OCI-LY7 (cell line): ENCODE data around the gene ZNF423. TPM values are rescaled to one million over a fixed set of nuclear protein-coding genes. Genes with fewer than 3 reads are reported as not detected.

Experiments
- BruUV-seq: library from RNA; stranded (reverse); fragments of 400-500 nt; replicated peaks from 2 replicates; lab custom pipeline; 2021; lab: Mats Ljungman, UMichigan
- CTCF ChIA-PET: fragments of 300-600 bp; sonication (Branson Sonifier 250); formaldehyde crosslinking; loops from one replicate; lab custom pipeline; 2022; ENCODE audit warnings: antibody characterized with exemption; ENCODE audit not compliant: unreplicated experiment; lab: Charles Lee
- POLR2A ChIA-PET: fragments of 300-600 bp; sonication (Branson Sonifier 250); formaldehyde crosslinking; loops from one replicate; lab custom pipeline; 2022; ENCODE audit warnings: antibody characterized with exemption; lab: Charles Lee
- DNase-seq: peaks from one replicate; pipeline ENCODE4 v3.0.0-alpha.2; 2015; ENCODE audit warnings: low spot score
- H2AFZ ChIP-seq: fragments of 200-600 bp; sonication (generic), shearing (Covaris generic); 2 replicates; pipeline ENCODE4 v1.6.1; 2014; ENCODE audit warnings: mild to moderate bottlenecking, antibody characterized with exemption, low read length, moderate library complexity
- H3K27ac ChIP-seq: fragments of 200-600 bp; sonication (generic); 2 replicates; pipeline ENCODE4 v1.5.1; 2014; ENCODE audit warnings: mixed run types, low read depth, mild to moderate bottlenecking, moderate library complexity, low read length, inconsistent platforms; ENCODE audit not compliant: poor library complexity, severe bottlenecking
- H3K36me3 ChIP-seq: fragments of 200-600 bp; sonication (generic); 2 replicates; pipeline ENCODE4 v1.6.1; 2014; ENCODE audit warnings: mild to moderate bottlenecking, antibody characterized with exemption, low read length, moderate library complexity, mixed read lengths; ENCODE audit not compliant: insufficient read depth
- H3K4me1 ChIP-seq: fragments of 200-600 bp; sonication (generic); 2 replicates; pipeline ENCODE4 v1.5.1; 2014; ENCODE audit warnings: mild to moderate bottlenecking, low read length; ENCODE audit not compliant: insufficient read depth, poor library complexity, severe bottlenecking
- H3K4me2 ChIP-seq: fragments of 200-600 bp; sonication (generic); 2 replicates; pipeline ENCODE4 v1.6.1; 2014; ENCODE audit warnings: mild to moderate bottlenecking, low read length
- H3K4me3 ChIP-seq: fragments of 200-600 bp; sonication (generic); 2 replicates; pipeline ENCODE4 v1.5.1; 2014; ENCODE audit warnings: mild to moderate bottlenecking, low read depth, low read length; ENCODE audit not compliant: poor library complexity, severe bottlenecking
- H3K79me2 ChIP-seq: fragments of 200-600 bp; sonication (generic); 2 replicates; pipeline ENCODE4 v1.6.1; 2016; ENCODE audit warnings: low read depth, mild to moderate bottlenecking, low read length, moderate library complexity, mixed read lengths; ENCODE audit not compliant: insufficient read depth
- H3K9me2 ChIP-seq: fragments of 200-600 bp; sonication (generic); 2 replicates; pipeline ENCODE4 v1.6.1; 2016; ENCODE audit warnings: mild to moderate bottlenecking, low read length, mixed read lengths; ENCODE audit not compliant: insufficient read depth
- H3K9me3 ChIP-seq: fragments of 200-600 bp; sonication (generic); 2 replicates; pipeline ENCODE4 v1.6.1; 2014; ENCODE audit warnings: mild to moderate bottlenecking, mixed run types, low read length, mixed read lengths
- H4K20me1 ChIP-seq: fragments of 200-600 bp; sonication (generic); 2 replicates; pipeline ENCODE4 v1.6.1; 2014; ENCODE audit warnings: mild to moderate bottlenecking, antibody characterized with exemption, low read length, moderate library complexity, mixed read lengths; ENCODE audit not compliant: insufficient read depth
- EZH2phosphoT487 ChIP-seq: fragments of 200-600 bp; sonication (generic); IDR thresholded peaks from 2 replicates; pipeline ENCODE4 v1.6.1; 2018; ENCODE audit warnings: low read depth, borderline replicate concordance, mild to moderate bottlenecking, mixed run types, antibody characterized with exemption, low read length, moderate library complexity, mixed read lengths
- intact Hi-C: fragments of 100-400 bp; cut with micrococcal nuclease; formaldehyde crosslinking; loops from one replicate; pipeline ENCODE4 v1.10.0; 2022; ENCODE audit not compliant: unreplicated experiment
- total RNA-seq, 2 experiments: library from RNA; depleted of rRNA in 1 of 2; stranded (reverse); fragments of >200 nt in 1 of 2; shearing (Covaris generic) in 1 of 2; gene quantifications; 2 replicates each; pipeline ENCODE4 v1.2.3, GENCODE V29; 2014 to 2022
- TF ChIP-seq, protein P1 (sequence below): fragments of 200-600 bp; sonication (generic); conservative IDR thresholded peaks from 2 replicates; pipeline ENCODE4 v1.5.1; 2014; ENCODE audit warnings: mild to moderate bottlenecking, antibody characterized with exemption, low read length, moderate library complexity, mixed read lengths

Gene ZNF423
- total RNA-seq, 2 experiments from 2014 or later: 0.09 to 0.13 TPM

DNA sequence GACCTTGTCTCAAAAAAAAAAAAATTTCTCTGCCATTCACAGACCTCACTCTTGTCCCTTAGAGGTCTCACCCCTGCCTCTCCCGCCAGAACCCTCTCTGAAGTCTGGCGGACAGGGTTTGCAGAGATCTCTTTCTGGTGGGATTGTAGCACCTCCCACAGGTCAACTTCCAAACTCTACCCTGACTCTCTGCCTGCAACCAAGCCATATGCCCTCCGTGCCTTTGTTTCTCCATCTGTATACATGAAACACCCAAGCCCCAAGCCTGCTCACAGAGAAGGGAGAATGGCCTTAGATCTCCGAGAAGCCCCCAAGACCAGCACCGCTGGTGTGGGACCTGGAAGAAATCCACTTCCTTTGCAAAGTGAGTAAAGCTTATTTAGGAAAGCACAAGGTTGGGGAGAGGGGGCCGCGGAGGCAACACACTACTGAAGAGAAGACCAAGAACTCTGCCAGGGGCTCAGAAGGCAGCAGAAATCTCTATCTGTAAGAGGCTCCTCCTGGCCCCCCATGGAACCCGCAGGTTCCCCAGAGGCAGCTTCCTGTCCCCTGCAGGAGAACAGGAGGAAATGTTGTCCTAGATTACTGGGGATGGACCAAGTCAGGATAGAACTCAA, 262.4 kb downstream of the ZNF423 start:
- peak; percentile 41 for DNase-seq
- Histone ChIP-seq H4K20me1 (no peaks in the 10 kb centered on the region), H3K27ac (no peak overlapping the region), H2AFZ (no peak overlapping the region), H3K9me2 (no peaks in the 10 kb centered on the region), H3K79me2 (no peaks in the 10 kb centered on the region), H3K4me1 (peaks cover 25% of the 10 kb centered on the region), H3K36me3 (no peaks in the 10 kb centered on the region), H3K9me3 (no peaks in the 10 kb centered on the region), H3K4me3 (no peak overlapping the region), H3K4me2 (no peak overlapping the region)
- TF ChIP-seq, protein P1, sequence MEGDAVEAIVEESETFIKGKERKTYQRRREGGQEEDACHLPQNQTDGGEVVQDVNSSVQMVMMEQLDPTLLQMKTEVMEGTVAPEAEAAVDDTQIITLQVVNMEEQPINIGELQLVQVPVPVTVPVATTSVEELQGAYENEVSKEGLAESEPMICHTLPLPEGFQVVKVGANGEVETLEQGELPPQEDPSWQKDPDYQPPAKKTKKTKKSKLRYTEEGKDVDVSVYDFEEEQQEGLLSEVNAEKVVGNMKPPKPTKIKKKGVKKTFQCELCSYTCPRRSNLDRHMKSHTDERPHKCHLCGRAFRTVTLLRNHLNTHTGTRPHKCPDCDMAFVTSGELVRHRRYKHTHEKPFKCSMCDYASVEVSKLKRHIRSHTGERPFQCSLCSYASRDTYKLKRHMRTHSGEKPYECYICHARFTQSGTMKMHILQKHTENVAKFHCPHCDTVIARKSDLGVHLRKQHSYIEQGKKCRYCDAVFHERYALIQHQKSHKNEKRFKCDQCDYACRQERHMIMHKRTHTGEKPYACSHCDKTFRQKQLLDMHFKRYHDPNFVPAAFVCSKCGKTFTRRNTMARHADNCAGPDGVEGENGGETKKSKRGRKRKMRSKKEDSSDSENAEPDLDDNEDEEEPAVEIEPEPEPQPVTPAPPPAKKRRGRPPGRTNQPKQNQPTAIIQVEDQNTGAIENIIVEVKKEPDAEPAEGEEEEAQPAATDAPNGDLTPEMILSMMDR: peak; percentile 2; the same call in 1 of the 2 replicates
- no peak for TF ChIP-seq EZH2phosphoT487
- ChIA-PET CTCF (interaction anchor here (0.6 to 1.0 kb wide), 2 partner anchors 151 to 172 kb away, joined by 3 read pairs; no protein-coding TSS in a partner anchor), POLR2A (interaction anchor here (0.5 to 1.7 kb wide), 4 partner anchors 151 to 238 kb away, joined by 3 to 4 read pairs (median 4); no protein-coding TSS in a partner anchor)
- no TSS peak for BruUV-seq
- intact Hi-C loops: loop anchor here (1.0 to 10.0 kb wide), 4 partner anchors 37 to 185 kb away; no protein-coding TSS in a partner anchor

- H3K9me3 ChIP-seq: no peaks in the 10 kb centered on the region
- H2AFZ ChIP-seq: peak overlapping the region; percentile 52; the same call in 1 of the 2 replicates
- POLR2A ChIA-PET: interaction anchor here (0.6 to 1.7 kb wide), 4 partner anchors 150 to 1370 kb away, joined by 3 to 4 read pairs (median 4); no protein-coding TSS in a partner anchor
- CTCF ChIA-PET: interaction anchor here (0.6 to 1.0 kb wide), 2 partner anchors 150 to 171 kb away, joined by 3 read pairs; no protein-coding TSS in a partner anchor
- no peaks in the 10 kb centered on the region for H4K20me1 ChIP-seq
- peak; percentile 61 for DNase-seq
- H3K36me3 ChIP-seq: no peaks in the 10 kb centered on the region
- H3K4me2 ChIP-seq: no peak overlapping the region; the same call in 1 of the 2 replicates
- H3K79me2 ChIP-seq: no peaks in the 10 kb centered on the region
- peaks cover 25% of the 10 kb centered on the region for H3K4me1 ChIP-seq
- no peak overlapping the region for H3K4me3 ChIP-seq
- no peaks in the 10 kb centered on the region for H3K9me2 ChIP-seq
- H3K27ac ChIP-seq: no peak overlapping the region
- BruUV-seq: no TSS peak
- TF ChIP-seq EZH2phosphoT487: no peak
- TF ChIP-seq, protein P1: peak; percentile 89
- intact Hi-C loops: loop anchor here (1.0 to 10.0 kb wide), 4 partner anchors 36 to 184 kb away; no protein-coding TSS in a partner anchor
Observed at GRCh38 chr16:49592546-49593423, 263.1 kb downstream of the ZNF423 start.
